ENCODE measurements around the gene ADA.
"Not testable (repeated sequence)": the region's sequence is repeated elsewhere in the genome, so short reads cannot be mapped to it uniquely, and the experiment has no call there.

Gene ADA

GRCh38 chr20:44651684-44652423 is at the start of gene ADA:
TSS of gene ADA (minus strand) at chr20:44651699. CDS start at chr20:44651607, 92 bp downstream.
- peak within 1 kb of the TSS; percentile 81 for H3K4me3 ChIP-seq (ENCODE audit: low read depth, low read length)
- TF ChIP-seq CTCF (IDR thresholded peaks at IDR 0.05; ENCODE audit: insufficient read depth, low read depth, low read length, missing control alignments), result peak; percentile 4
- peak; percentile 71 for DNase-seq (ENCODE audit: low read depth)

GRCh38 chr20:44700306-44700705 is 48.8 kb upstream of the ADA start:
- H3K4me3 ChIP-seq (ENCODE audit: low read depth, low read length), result no peak overlapping the region
- DNase-seq (ENCODE audit: low read depth), result no peak
- no peak for TF ChIP-seq CTCF (IDR thresholded peaks at IDR 0.05; ENCODE audit: insufficient read depth, low read depth, low read length, missing control alignments)

GRCh38 chr20:44698351-44698750 is 46.9 kb upstream of the ADA start:
- H3K4me3 ChIP-seq (ENCODE audit: low read depth, low read length), result no peak overlapping the region
- no peak for DNase-seq (ENCODE audit: low read depth)
- no peak for TF ChIP-seq CTCF (IDR thresholded peaks at IDR 0.05; ENCODE audit: insufficient read depth, low read depth, low read length, missing control alignments)

- H3K4me3 ChIP-seq (ENCODE audit: low read depth, low read length); DNase-seq (ENCODE audit: low read depth): not testable (repeated sequence)
Measured at GRCh38 chr20:44697041-44697440, 45.5 kb upstream of the ADA start.

- H3K4me3 ChIP-seq (ENCODE audit: low read depth, low read length), result no peak overlapping the region
- DNase-seq (ENCODE audit: low read depth), result peak; percentile 26
- peak; percentile 5 for TF ChIP-seq CTCF (IDR thresholded peaks at IDR 0.05; ENCODE audit: insufficient read depth, low read depth, low read length, missing control alignments)
Measured at GRCh38 chr20:44696315-44696714, 44.8 kb upstream of the ADA start.

GRCh38 chr20:44695674-44696300 is 44.3 kb upstream of the ADA start:
- TF ChIP-seq CTCF (IDR thresholded peaks at IDR 0.05; ENCODE audit: insufficient read depth, low read depth, low read length, missing control alignments), result no peak
- no peak overlapping the region for H3K4me3 ChIP-seq (ENCODE audit: low read depth, low read length)
- DNase-seq (ENCODE audit: low read depth), result peak; percentile 49

- no peak overlapping the region for H3K4me3 ChIP-seq (ENCODE audit: low read depth, low read length)
- DNase-seq (ENCODE audit: low read depth), result peak; percentile 33
- TF ChIP-seq CTCF (IDR thresholded peaks at IDR 0.05; ENCODE audit: insufficient read depth, low read depth, low read length, missing control alignments), result no peak
Measured at GRCh38 chr20:44695295-44695673, 43.8 kb upstream of the ADA start.

Data from GM12865 (cell line).